DMS 273 (cell line): ENCODE measurements around the gene NTNG2.

ENCODE experiments used
- DNase-seq: peaks from one replicate; lab custom pipeline; 2025; ENCODE audit not compliant: unreplicated experiment; lab: John Stamatoyannopoulos, UW

NTNG2 gene

GRCh38 chr9:132169672-132170392, 8.0 kb downstream of the NTNG2 start:
- peak; percentile 82 for DNase-seq

GRCh38 chr9:132171702-132172101, 9.8 kb downstream of the NTNG2 start:
- peak; percentile 23 for DNase-seq

- DNase-seq = no peak
Observed at GRCh38 chr9:132172185-132172584, 10.3 kb downstream of the NTNG2 start.

GRCh38 chr9:132175431-132175830, 13.6 kb downstream of the NTNG2 start:
- DNase-seq = no peak

GRCh38 chr9:132176338-132176737, 14.5 kb downstream of the NTNG2 start:
- no peak for DNase-seq

GRCh38 chr9:132181796-132182313, 20.0 kb downstream of the NTNG2 start:
- DNase-seq = no peak

- DNase-seq = peak; percentile 48
Observed at GRCh38 chr9:132182314-132183091, 20.6 kb downstream of the NTNG2 start.

- DNase-seq = no peak
Observed at GRCh38 chr9:132183134-132183533, 21.3 kb downstream of the NTNG2 start.

GRCh38 chr9:132183715-132184114, 21.9 kb downstream of the NTNG2 start:
- no peak for DNase-seq

- no peak for DNase-seq
Observed at GRCh38 chr9:132184124-132184523, 22.3 kb downstream of the NTNG2 start.

- DNase-seq = no peak
Observed at GRCh38 chr9:132185073-132186009, 23.5 kb downstream of the NTNG2 start.

GRCh38 chr9:132187121-132187620, 25.3 kb downstream of the NTNG2 start:
- peak; percentile 33 for DNase-seq

GRCh38 chr9:132190966-132191365, 29.1 kb downstream of the NTNG2 start:
- DNase-seq = no peak

- peak; percentile 83 for DNase-seq
Observed at GRCh38 chr9:132192728-132193127, 30.9 kb downstream of the NTNG2 start.

GRCh38 chr9:132193227-132194124, 31.6 kb downstream of the NTNG2 start:
- peak; percentile 56 for DNase-seq

GRCh38 chr9:132194508-132194907, 32.6 kb downstream of the NTNG2 start:
- DNase-seq = peak; percentile 48

GRCh38 chr9:132197315-132197714, 35.5 kb downstream of the NTNG2 start:
- DNase-seq = no peak

GRCh38 chr9:132197856-132198550, 36.1 kb downstream of the NTNG2 start:
- no peak for DNase-seq

- DNase-seq = no peak
Observed at GRCh38 chr9:132199056-132199455, 37.2 kb downstream of the NTNG2 start.
